Epithelial cell of proximal tubule (primary cell): ENCODE measurements around the gene TMEM39B. TPM values are rescaled to one million over a fixed set of nuclear protein-coding genes. Genes with fewer than 3 reads are reported as not detected.

ENCODE experiments used
- DNase-seq: peaks from one replicate; pipeline ENCODE4 v3.0.0-alpha.2; 2011; ENCODE audit warnings: low read depth
- H3K4me3 ChIP-seq: 2 replicates; pipeline ENCODE4 v1.5.1; 2011; ENCODE audit warnings: low read depth, mild to moderate bottlenecking, low read length
- CTCF ChIP-seq: conservative IDR thresholded peaks from 2 replicates; pipeline ENCODE4 v1.5.1; 2012; ENCODE audit warnings: low read depth, mild to moderate bottlenecking, low read length
- total RNA-seq: library from RNA; depleted of rRNA; stranded (reverse); fragments of >200 nt; gene quantifications from 2 replicates; pipeline ENCODE4 v1.2.3, GENCODE V29; 2015

The TMEM39B gene
- total RNA-seq, 1 donor from 2014 or later, result 1.2 TPM

- TF ChIP-seq CTCF, result no peak
- H3K4me3 ChIP-seq, result no peak overlapping the region
- DNase-seq, result no peak
Observed at GRCh38 chr1:32066489-32066873, 6.3 kb upstream of the TMEM39B start.

- no peak for DNase-seq
- no peak for TF ChIP-seq CTCF
- no peak overlapping the region for H3K4me3 ChIP-seq
Observed at GRCh38 chr1:32068957-32069588, 3.7 kb upstream of the TMEM39B start.

DNA sequence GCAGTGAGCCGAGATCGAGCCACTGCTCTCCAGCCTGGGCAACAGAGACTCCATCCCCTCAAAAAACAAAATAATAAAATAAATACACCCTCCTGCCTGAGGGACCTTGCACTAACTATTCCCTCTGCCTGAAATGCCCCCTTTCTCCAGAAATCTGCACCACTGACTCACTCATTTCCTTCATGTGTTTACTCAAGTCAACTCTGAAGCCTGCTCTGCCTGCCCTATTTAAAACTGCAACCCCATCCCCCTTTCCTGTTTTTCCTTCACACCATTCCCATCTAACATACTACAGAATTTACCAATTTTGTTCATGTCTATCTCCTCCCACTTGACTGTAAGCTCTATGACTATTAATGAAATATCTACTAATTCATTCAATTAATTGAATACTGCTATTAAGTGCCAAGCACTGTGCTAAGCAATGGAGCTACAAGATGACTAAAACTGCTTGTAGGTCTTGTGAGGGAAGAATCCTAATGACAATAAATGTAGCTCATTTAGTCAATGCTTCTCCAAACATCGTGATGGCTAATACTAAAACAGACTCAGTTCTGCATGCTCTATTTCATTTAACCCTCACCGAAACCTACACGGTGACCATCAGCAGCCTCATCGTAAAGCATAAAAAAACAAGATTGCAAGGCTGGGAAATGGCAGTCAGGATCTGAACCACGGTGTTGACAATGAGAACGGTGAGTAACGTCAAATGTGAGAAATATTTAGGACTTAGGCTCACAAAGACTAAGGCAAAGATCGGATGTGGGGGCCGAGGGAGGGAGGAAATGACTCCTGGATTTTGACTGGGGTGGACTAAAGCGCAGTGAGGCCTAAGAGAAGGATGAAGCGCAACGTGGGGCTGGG lies 749 bp upstream of the TMEM39B start:
- H3K4me3 ChIP-seq, result peak overlapping the region; percentile 73
- DNase-seq, result no peak
- TF ChIP-seq CTCF, result no peak

GRCh38 chr1:32073299-32074229 lies 825 bp downstream of the TMEM39B start:
- H3K4me3 ChIP-seq, result peak overlapping the region; percentile 73
- peak; percentile 27 for TF ChIP-seq CTCF
- no peak for DNase-seq

- TF ChIP-seq CTCF, result no peak
- DNase-seq, result no peak
- no peak overlapping the region for H3K4me3 ChIP-seq
Observed at GRCh38 chr1:32074841-32075240, 2.1 kb downstream of the TMEM39B start.

GRCh38 chr1:32077451-32077850 lies 4.7 kb downstream of the TMEM39B start:
- DNase-seq, result no peak
- no peak overlapping the region for H3K4me3 ChIP-seq

More at GRCh38 chr1:32077451-32077850, 4.7 kb downstream of the TMEM39B start:
- no peak for TF ChIP-seq CTCF
